Lower leg skin (tissue), 4 donors: ENCODE data around the gene GRIK3. TPM values are rescaled to one million over a fixed set of nuclear protein-coding genes. Genes with fewer than 3 reads are reported as not detected.

ENCODE experiments used
- DNase-seq, 2 donors: peaks; one replicate each; pipeline ENCODE4 v3.0.0-alpha.2; 2019; ENCODE audit warnings: low spot score in 2 of 2
- H3K4me3 ChIP-seq: fragments of 200-600 bp; sonication (generic); 2 replicates; pipeline ENCODE4 v1.5.1; 2017; ENCODE audit warnings: mild to moderate bottlenecking, low read depth; ENCODE audit not compliant: poor library complexity, severe bottlenecking
- POLR2A ChIP-seq, 2 donors: fragments of 450-650 bp; IDR thresholded peaks; one replicate each; pipeline ENCODE4 v1.6.1; 2016 to 2017; ENCODE audit warnings: antibody characterized with exemption in 2 of 2, mild to moderate bottlenecking in 1 of 2, moderate library complexity in 1 of 2
- WGBS, 2 donors: methylation state at CpG; one replicate each; pipeline ENCODE4 v1.1.5; 2018; 5-methylcytosine and 5-hydroxymethylcytosine counted together
- intact Hi-C: fragments of 100-400 bp; cut with DNase I; formaldehyde crosslinking; loops from one replicate; pipeline ENCODE4 v1.15.0; 2023; ENCODE audit warnings: low total_unique reads
- total RNA-seq, 4 donors: library from RNA; depleted of rRNA; stranded (reverse); fragments of >200 nt; gene quantifications; one replicate each; pipeline ENCODE4 v1.1.0, GENCODE V29; 2016
- TF ChIP-seq, protein P1 (sequence below), 3 donors: fragments of 450-650 bp; IDR thresholded peaks; one replicate each; pipeline ENCODE4 v1.5.1; 2016; ENCODE audit warnings: antibody characterized with exemption in 3 of 3, mild to moderate bottlenecking in 3 of 3, moderate library complexity in 2 of 3

GRIK3 gene
- total RNA-seq, 4 donors from 2014 or later = 0.04 to 0.36 (median 0.19) TPM

DNA sequence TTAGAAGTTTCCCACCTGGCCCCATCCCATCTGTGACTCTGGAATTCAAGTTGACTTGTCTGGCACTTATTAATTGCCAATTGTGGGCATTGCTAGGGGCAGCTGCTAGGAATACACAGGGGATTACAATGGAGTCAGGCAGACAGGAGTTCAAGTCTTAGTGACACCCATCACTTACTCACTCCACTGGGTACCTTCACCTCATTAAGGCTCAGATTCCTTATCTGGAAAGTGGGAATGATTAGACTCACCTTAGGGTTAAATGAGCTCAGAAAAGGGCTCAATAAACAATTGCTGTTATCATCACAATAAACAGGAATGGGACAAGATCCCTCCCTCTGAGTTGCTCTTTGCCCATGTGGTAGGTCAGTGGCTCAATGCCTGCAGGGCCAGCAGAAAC, 18.2 kb downstream of the GRIK3 start:
- no peak overlapping the region for H3K4me3 ChIP-seq
- intact Hi-C loops = no loop called here
- DNase-seq = no peak
- TF ChIP-seq POLR2A (IDR thresholded peaks at IDR 0.05) = no peak
- TF ChIP-seq, protein P1, sequence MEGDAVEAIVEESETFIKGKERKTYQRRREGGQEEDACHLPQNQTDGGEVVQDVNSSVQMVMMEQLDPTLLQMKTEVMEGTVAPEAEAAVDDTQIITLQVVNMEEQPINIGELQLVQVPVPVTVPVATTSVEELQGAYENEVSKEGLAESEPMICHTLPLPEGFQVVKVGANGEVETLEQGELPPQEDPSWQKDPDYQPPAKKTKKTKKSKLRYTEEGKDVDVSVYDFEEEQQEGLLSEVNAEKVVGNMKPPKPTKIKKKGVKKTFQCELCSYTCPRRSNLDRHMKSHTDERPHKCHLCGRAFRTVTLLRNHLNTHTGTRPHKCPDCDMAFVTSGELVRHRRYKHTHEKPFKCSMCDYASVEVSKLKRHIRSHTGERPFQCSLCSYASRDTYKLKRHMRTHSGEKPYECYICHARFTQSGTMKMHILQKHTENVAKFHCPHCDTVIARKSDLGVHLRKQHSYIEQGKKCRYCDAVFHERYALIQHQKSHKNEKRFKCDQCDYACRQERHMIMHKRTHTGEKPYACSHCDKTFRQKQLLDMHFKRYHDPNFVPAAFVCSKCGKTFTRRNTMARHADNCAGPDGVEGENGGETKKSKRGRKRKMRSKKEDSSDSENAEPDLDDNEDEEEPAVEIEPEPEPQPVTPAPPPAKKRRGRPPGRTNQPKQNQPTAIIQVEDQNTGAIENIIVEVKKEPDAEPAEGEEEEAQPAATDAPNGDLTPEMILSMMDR (IDR thresholded peaks at IDR 0.05) = no peak

DNA sequence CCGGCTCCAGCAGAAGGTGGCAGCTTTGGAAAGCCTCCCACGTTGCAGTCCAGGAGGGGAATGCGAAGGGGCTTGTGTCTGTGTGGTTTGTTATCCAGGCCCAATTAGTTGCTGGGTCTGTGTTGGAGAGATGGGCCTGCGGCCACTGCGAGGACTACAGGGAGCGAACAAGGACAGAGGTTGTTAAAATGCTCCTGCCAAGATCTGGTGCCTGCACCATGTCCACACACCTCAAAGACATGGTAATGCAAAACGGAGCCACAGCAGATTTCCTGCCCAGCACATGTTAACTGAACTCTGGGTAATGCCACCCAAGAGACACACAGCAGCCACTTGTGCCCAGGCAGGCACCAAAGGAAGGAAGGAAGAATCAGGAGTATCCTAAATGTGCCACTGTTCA, 18.6 kb downstream of the GRIK3 start:
- DNase-seq = no peak
- WGBS, 2 donors = 72 to 77% methylated on average over 7 of the region's 7 CpGs
- TF ChIP-seq, protein P1 (IDR thresholded peaks at IDR 0.05) = no peak
- no peak for TF ChIP-seq POLR2A (IDR thresholded peaks at IDR 0.05)
- intact Hi-C loops = no loop called here
- no peak overlapping the region for H3K4me3 ChIP-seq

DNA sequence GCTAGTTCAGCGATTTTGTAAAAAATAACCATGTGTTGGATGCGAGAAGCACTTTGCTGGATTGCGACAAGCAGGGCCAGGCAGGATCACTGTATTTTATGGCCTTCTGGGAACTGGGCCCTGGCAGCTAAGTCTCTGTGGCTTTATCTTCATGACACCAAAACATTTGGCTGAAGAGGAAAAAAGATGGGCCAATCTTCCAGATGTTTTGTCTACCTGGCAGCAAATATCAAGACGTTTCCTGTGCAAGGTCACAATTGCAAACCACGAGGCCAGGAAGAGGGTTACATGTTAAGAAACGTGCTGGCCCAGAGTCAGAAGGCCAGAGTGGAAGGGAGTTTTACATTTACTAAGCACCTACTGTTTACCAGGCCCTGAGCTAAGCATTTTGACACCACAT, 22.1 kb downstream of the GRIK3 start:
- TF ChIP-seq, protein P1 (IDR thresholded peaks at IDR 0.05) = no peak
- no peak for TF ChIP-seq POLR2A (IDR thresholded peaks at IDR 0.05)
- WGBS, 2 donors = 39 to 46% methylated on average over 6 of the region's 6 CpGs
- no peak overlapping the region for H3K4me3 ChIP-seq
- DNase-seq = no peak
- intact Hi-C loops = no loop called here

DNA sequence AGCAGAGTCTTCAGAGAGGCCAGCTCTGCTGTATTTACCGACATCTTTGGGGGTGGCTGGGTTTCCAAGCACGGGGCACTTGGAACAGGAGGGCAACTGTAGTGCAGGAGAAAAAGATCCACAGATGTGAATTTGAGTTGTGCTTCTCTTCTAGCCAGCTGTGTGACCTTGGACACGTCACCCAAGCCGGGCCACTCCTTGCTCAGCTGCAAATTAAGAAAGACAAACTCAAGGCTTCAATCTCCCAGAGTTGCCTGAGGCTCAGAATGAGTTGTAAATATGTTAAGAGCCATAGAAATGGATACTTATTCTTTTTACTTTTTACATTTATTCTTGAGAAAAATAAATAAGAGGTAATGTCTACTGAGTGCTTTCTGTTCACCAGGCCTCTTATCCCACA, 24.3 kb downstream of the GRIK3 start:
- TF ChIP-seq, protein P1 (IDR thresholded peaks at IDR 0.05) = no peak
- TF ChIP-seq POLR2A (IDR thresholded peaks at IDR 0.05) = no peak
- intact Hi-C loops = no loop called here
- H3K4me3 ChIP-seq = no peak overlapping the region
- 48 to 54% methylated on average over 4 of the region's 4 CpGs for WGBS, 2 donors
- no peak for DNase-seq

DNA sequence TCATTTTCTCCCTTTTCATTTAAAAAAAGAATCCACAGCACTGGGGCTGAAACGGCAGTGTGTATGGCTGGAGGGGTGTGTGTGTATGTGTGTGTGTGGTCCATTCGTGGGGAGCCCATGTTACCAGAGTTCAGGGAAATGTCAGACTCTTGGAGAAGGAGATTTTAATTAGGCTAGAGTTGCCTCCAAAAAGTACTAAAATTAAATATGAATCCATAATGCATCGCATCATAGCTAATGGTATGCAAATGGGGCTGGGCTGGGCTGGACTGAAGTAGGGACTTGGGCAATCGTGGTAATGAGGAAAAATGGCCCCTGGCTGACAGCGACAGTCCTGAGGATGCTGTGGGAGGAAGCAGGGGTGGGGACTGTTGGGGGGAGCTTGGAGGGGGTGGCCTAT, 24.8 kb downstream of the GRIK3 start:
- TF ChIP-seq, protein P1 (IDR thresholded peaks at IDR 0.05) = no peak
- no peak for TF ChIP-seq POLR2A (IDR thresholded peaks at IDR 0.05)
- WGBS, 2 donors = 35 to 46% methylated on average over 5 of the region's 5 CpGs
- H3K4me3 ChIP-seq = no peak overlapping the region
- no peak for DNase-seq
- intact Hi-C loops = no loop called here

DNA sequence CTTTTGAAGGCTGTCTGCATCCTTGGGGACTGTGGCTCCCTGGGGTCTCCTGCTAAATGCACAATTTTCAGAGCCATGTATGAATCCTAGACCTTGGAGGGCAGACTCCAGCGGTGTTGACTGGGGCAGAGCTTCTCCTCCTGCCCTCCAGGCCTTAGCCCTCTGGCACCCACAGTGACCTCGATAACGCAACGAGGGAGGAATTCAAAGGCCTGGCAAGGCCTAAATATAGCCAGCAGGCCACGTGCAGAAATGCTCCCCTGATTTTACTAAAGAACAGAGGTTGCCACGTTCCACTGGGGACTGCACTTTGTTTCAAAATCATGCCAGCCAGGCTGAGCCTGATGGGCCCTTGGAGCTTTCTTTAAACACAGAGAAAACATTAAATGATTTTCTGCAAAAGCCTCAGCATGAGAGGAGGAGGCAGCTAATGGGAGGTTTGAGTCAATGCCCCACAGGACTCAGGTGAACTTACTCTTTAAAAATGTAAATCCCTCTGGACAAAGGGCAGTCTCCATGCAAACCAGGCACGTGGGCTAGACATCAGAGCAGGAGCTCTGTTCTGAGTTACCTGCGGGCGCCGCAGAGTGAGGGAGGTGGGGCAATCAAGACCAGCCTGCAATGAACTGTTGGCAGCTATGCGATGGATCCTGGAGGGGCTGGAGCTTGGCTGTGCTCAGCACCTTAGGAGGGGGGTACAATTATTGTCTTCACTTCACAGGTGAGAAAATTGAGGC, 28.0 kb downstream of the GRIK3 start:
- WGBS, 2 donors = 55 to 56% methylated on average over 11 of the region's 11 CpGs
- no peak for DNase-seq
- TF ChIP-seq, protein P1 (IDR thresholded peaks at IDR 0.05) = no peak
- no peak for TF ChIP-seq POLR2A (IDR thresholded peaks at IDR 0.05)
- no peak overlapping the region for H3K4me3 ChIP-seq
- intact Hi-C loops = no loop called here
